ENCODE measurements around the gene BNC2.

The BNC2 gene

DNA sequence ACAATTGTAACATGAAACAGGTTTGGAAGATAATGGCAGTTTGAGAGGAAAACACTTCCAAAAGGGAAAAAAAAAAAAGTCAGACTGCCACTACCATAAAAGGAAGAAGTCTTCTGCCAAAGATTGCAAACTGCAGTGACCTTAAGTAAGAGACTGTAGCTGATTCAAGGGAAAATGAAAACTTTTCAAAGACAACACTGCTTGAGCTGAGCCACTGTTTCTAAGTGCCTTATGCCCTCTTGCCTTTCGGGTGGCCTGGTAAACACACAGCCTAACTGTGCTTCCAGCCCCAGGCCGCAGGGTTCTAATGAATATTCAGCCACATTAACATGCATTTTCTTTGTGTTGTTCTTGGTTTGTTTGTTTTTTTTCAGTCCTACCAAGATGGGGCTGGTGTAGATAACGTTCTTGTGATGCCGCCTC is 354.6 kb downstream of the BNC2 start:
- Mint-ChIP-seq H3K27me3 (ENCODE audit: low read depth) (no peaks in the 10 kb centered on the region), H3K9me3 (no peaks in the 10 kb centered on the region), H3K36me3 (ENCODE audit: low read depth) (no peaks in the 10 kb centered on the region), H3K4me3 (no peak overlapping the region), H3K27ac (no peak overlapping the region), H3K4me1 (ENCODE audit: low read depth) (no peaks in the 10 kb centered on the region)

DNA sequence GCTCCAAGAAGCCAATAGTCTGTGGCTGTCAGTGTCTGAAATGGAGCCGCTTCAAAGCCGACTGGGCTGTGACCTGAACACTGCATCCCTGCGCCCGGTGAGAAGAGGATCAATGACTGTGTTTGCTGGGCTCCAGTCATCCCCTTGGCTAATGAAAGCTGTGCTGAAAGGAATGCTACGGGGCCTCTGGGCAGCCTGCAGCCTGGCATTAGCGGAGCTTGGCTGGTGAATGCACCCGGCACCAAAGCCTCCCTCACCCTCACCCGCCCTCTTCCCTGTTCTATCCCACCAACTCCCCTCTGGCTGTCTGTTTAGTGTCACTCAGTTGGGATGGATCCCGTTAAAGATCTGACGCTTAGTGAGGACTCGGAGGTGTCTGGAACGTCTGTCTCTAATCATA is 355.3 kb downstream of the BNC2 start:
- Mint-ChIP-seq H3K4me1 (ENCODE audit: low read depth) (no peaks in the 10 kb centered on the region), H3K9me3 (no peaks in the 10 kb centered on the region), H3K27me3 (ENCODE audit: low read depth) (no peaks in the 10 kb centered on the region), H3K36me3 (ENCODE audit: low read depth) (no peaks in the 10 kb centered on the region), H3K27ac (no peak overlapping the region), H3K4me3 (no peak overlapping the region)

DNA sequence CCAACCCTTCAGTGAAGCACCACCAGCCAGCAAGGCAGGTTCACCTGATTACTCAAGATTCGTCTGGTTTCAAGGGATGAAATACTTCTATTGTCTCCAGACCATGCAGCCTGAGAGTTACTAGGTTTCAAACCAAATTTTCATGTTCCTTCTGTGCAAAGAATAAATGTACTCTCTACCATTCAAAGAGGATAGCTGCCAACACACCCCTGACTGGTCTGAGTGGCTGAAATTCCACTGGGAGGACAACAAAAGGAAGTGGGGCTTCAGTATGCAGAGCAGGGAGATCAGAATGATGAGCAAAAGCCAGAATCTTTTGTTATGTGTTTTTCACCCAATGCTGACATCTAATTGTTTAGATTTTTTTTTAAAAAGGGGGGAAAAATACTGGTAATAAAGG is 356.3 kb downstream of the BNC2 start:
- Mint-ChIP-seq H3K4me1 (ENCODE audit: low read depth) (no peaks in the 10 kb centered on the region), H3K27me3 (ENCODE audit: low read depth) (no peaks in the 10 kb centered on the region), H3K9me3 (no peaks in the 10 kb centered on the region), H3K27ac (no peak overlapping the region), H3K36me3 (ENCODE audit: low read depth) (no peaks in the 10 kb centered on the region), H3K4me3 (no peak overlapping the region)

DNA sequence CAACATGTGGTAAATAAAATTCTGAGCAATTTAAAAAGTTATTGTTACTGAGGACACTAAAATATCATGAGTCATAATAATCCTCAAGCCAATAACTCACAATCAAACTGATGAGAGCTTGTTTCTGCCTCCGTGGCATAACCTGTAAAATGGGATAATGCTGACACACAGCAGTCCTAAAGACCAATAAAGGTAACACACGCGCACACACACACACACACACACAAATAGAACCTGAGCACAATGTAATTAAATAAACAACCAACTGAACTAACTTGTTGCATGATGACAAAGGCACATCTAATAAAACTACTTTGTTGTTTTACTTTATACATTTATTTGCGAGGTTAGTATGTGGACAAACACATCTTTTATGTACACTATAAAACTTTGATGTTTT is 358.2 kb downstream of the BNC2 start:
- H3K27me3 Mint-ChIP-seq (ENCODE audit: low read depth): no peaks in the 10 kb centered on the region
- H3K27ac Mint-ChIP-seq: no peak overlapping the region
- no peaks in the 10 kb centered on the region for H3K4me1 Mint-ChIP-seq (ENCODE audit: low read depth)
- no peaks in the 10 kb centered on the region for H3K9me3 Mint-ChIP-seq
- H3K36me3 Mint-ChIP-seq (ENCODE audit: low read depth): no peaks in the 10 kb centered on the region
- H3K4me3 Mint-ChIP-seq: no peak overlapping the region

DNA sequence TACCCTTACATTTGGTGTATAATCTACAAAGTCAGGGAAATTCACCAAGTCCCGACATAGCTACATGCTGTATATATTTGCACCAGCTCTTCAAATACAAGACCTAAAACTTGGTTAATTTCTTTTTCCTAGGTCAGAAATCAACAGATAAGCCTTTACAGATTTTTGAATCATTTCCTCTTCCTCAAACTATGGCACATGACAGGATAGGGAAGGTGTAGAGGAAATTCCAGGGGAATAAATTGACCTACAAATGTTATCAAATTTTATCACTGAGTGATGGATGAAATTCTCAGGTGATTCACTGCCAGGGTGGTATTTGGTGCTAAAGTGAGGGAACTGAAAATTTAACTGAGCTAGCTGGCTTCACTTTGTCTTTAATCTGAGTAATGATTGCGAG is 360.0 kb downstream of the BNC2 start:
- H3K9me3 Mint-ChIP-seq: no peaks in the 10 kb centered on the region
- H3K4me1 Mint-ChIP-seq (ENCODE audit: low read depth): no peaks in the 10 kb centered on the region
- no peaks in the 10 kb centered on the region for H3K36me3 Mint-ChIP-seq (ENCODE audit: low read depth)
- H3K27ac Mint-ChIP-seq: no peak overlapping the region
- no peak overlapping the region for H3K4me3 Mint-ChIP-seq
- H3K27me3 Mint-ChIP-seq (ENCODE audit: low read depth): no peaks in the 10 kb centered on the region

DNA sequence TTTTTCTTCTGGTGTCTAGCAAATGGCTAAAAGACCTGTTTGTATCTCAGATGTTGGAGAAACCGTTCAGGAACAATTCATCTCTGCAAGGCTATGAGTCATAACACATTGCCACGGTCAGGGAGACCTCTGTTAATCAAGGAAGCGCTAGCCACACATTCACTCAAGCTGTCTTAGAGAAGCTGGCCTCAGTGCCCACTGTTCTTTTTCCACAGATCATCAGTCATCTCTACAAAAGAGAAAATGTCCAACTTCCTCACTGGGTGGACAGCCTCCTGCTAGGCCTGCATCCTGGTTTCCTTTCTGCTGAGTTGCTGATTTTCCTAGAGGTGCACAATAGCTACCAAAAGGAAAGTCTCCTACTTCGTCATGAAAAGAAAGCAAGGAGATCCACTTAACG is 360.5 kb downstream of the BNC2 start:
- H3K27me3 Mint-ChIP-seq (ENCODE audit: low read depth): no peaks in the 10 kb centered on the region
- H3K9me3 Mint-ChIP-seq: no peaks in the 10 kb centered on the region
- H3K36me3 Mint-ChIP-seq (ENCODE audit: low read depth): no peaks in the 10 kb centered on the region
- H3K27ac Mint-ChIP-seq: no peak overlapping the region
- no peaks in the 10 kb centered on the region for H3K4me1 Mint-ChIP-seq (ENCODE audit: low read depth)
- no peak overlapping the region for H3K4me3 Mint-ChIP-seq

DNA sequence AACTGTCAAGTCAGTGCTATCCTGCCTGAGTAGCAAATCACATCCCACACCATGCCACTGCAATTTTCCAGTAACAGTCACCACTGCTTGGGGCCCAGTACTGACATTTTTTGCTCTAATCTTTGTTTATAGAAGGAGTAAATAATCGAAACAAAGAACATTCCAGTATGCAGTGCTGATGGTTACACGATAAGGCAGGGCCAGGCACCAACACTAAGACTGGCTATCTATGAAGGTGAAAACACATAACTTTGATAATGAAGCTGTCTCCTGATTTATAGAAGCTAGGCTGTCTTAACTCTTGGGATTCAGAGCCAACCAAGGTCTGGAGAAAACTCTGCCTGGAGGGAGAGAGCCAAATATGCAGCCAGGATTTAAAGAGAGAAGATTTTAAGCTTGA is 365.3 kb downstream of the BNC2 start:
- Mint-ChIP-seq H3K4me1 (ENCODE audit: low read depth) (no peaks in the 10 kb centered on the region), H3K27ac (no peak overlapping the region), H3K36me3 (ENCODE audit: low read depth) (no peaks in the 10 kb centered on the region), H3K27me3 (ENCODE audit: low read depth) (no peaks in the 10 kb centered on the region), H3K9me3 (no peaks in the 10 kb centered on the region), H3K4me3 (no peak overlapping the region)

DNA sequence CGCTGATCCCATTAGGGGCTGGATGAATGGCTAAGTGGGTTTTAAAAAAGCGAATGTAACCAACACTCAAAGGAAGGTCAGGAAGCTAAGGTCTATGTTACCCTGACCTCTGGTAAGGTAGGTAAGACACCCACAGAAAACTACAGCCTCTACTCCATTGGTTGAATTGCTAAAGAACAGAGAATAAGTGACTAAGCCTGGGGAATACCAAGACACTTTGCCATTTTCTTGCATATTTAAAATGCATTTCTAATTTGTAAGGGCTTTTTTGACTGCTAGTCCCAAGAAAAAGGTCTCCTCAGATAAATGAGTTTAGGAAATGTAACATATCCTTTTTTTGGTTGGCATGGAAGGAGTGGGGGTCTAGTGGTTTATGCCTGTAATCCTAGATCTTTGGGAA is 368.7 kb downstream of the BNC2 start:
- Mint-ChIP-seq H3K9me3 (no peaks in the 10 kb centered on the region), H3K36me3 (ENCODE audit: low read depth) (no peaks in the 10 kb centered on the region), H3K4me1 (ENCODE audit: low read depth) (no peaks in the 10 kb centered on the region), H3K4me3 (no peak overlapping the region), H3K27ac (no peak overlapping the region), H3K27me3 (ENCODE audit: low read depth) (no peaks in the 10 kb centered on the region)

DNA sequence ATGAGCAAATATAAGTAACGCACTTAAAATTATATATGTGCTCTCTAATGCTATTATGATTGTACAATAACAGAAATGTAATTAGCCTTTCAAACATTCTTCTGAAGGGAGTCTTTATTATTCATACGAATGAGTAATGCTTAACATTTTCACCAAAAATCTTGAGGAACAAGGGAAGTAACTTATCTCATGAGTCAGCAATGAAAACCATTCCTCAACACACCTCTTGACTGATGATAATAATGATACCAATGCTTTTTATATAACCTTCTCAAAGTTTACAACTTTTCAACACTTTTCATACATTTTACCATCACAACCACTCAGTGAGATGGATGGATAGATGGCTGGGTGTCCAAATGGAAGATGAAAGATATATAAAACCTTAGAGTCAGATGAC is 369.3 kb downstream of the BNC2 start:
- Mint-ChIP-seq H3K36me3 (ENCODE audit: low read depth) (no peaks in the 10 kb centered on the region), H3K4me1 (ENCODE audit: low read depth) (no peaks in the 10 kb centered on the region), H3K27me3 (ENCODE audit: low read depth) (no peaks in the 10 kb centered on the region), H3K4me3 (no peak overlapping the region), H3K9me3 (no peaks in the 10 kb centered on the region), H3K27ac (no peak overlapping the region)

DNA sequence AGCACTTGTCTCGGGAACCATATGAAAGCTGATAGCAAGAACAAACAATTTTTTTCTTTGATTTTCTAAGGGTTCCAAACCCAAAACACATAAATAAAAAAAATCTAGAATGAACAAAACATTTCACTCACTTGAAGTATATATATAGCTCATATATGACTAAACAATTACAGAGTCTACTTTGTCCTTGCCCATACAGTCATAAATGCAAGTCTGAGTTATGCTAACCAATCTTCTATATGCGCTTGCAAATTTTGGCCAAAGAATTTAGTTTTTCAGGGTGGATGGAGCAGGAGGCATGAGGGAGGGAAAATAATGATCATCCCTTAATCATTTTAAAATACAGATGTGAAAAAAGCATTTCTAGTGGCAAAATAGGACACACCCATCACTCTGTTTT is 370.1 kb downstream of the BNC2 start:
- no peaks in the 10 kb centered on the region for H3K9me3 Mint-ChIP-seq
- no peaks in the 10 kb centered on the region for H3K36me3 Mint-ChIP-seq (ENCODE audit: low read depth)
- no peaks in the 10 kb centered on the region for H3K4me1 Mint-ChIP-seq (ENCODE audit: low read depth)
- no peak overlapping the region for H3K4me3 Mint-ChIP-seq
- no peak overlapping the region for H3K27ac Mint-ChIP-seq
- no peaks in the 10 kb centered on the region for H3K27me3 Mint-ChIP-seq (ENCODE audit: low read depth)

DNA sequence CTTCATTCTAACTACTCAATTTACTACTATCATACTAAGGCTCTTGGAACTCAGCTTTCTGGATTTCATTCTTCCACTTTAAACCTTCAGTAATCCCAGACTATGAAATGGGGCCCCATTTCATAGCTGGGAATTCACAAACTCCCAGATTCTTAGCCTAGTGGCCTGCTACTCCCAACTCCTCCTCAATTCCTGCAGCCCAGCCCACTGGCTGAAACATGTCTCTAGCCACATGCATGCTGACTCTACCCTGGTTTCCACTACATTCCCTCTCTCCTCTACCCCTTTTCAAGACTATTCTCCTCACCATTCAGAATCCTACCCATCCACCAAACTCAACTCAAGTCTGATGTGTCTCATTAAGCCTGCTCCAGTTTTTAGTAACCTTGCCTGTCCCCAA is 370.6 kb downstream of the BNC2 start:
- no peaks in the 10 kb centered on the region for H3K9me3 Mint-ChIP-seq
- H3K27ac Mint-ChIP-seq: no peak overlapping the region
- no peaks in the 10 kb centered on the region for H3K27me3 Mint-ChIP-seq (ENCODE audit: low read depth)
- no peak overlapping the region for H3K4me3 Mint-ChIP-seq
- no peaks in the 10 kb centered on the region for H3K36me3 Mint-ChIP-seq (ENCODE audit: low read depth)
- no peaks in the 10 kb centered on the region for H3K4me1 Mint-ChIP-seq (ENCODE audit: low read depth)

DNA sequence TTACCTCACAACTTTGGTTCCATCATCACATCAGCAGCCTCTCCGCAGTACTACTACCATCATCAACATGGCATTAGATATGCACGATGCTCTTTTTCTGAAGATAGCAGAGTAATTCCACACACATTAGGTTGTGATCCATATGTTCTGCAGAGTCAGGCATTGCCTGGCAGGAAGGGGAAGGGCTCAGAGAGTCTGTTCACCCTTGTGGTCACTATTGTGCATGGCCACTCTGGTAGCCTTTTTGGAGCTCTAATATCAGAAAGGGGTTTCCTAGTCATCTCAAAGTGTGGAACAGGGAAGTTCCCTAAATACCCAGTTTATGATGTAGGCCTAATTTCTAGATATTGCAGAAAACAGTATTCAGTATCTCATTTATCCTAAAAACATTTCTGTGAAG is 373.6 kb downstream of the BNC2 start:
- Mint-ChIP-seq H3K4me1 (ENCODE audit: low read depth) (no peaks in the 10 kb centered on the region), H3K27me3 (ENCODE audit: low read depth) (no peaks in the 10 kb centered on the region), H3K4me3 (no peak overlapping the region), H3K9me3 (peaks cover 10% of the 10 kb centered on the region), H3K36me3 (ENCODE audit: low read depth) (no peaks in the 10 kb centered on the region), H3K27ac (no peak overlapping the region)

DNA sequence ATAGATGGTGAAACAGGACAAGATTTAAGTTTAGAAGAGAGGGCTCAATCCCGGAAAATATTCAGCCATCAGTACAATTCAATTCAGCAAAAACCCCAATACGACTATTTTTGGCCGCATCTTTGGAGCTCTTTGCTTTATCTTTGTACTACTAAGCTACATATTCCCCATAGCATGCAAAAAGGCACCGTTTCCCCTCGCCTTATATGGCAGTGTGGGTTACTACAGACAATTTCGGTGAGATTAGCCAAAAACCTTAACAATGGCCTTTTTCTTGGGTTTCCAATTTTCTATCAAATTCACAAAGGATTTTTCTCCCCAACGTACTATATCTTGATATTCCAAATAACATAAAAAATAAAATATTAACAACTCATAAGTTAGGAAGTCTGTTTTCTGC is 382.6 kb downstream of the BNC2 start:
- no peak overlapping the region for H3K27ac Mint-ChIP-seq
- no peak overlapping the region for H3K4me3 Mint-ChIP-seq
- H3K27me3 Mint-ChIP-seq (ENCODE audit: low read depth): no peaks in the 10 kb centered on the region
- no peaks in the 10 kb centered on the region for H3K36me3 Mint-ChIP-seq (ENCODE audit: low read depth)
- no peaks in the 10 kb centered on the region for H3K4me1 Mint-ChIP-seq (ENCODE audit: low read depth)
- no peaks in the 10 kb centered on the region for H3K9me3 Mint-ChIP-seq

DNA sequence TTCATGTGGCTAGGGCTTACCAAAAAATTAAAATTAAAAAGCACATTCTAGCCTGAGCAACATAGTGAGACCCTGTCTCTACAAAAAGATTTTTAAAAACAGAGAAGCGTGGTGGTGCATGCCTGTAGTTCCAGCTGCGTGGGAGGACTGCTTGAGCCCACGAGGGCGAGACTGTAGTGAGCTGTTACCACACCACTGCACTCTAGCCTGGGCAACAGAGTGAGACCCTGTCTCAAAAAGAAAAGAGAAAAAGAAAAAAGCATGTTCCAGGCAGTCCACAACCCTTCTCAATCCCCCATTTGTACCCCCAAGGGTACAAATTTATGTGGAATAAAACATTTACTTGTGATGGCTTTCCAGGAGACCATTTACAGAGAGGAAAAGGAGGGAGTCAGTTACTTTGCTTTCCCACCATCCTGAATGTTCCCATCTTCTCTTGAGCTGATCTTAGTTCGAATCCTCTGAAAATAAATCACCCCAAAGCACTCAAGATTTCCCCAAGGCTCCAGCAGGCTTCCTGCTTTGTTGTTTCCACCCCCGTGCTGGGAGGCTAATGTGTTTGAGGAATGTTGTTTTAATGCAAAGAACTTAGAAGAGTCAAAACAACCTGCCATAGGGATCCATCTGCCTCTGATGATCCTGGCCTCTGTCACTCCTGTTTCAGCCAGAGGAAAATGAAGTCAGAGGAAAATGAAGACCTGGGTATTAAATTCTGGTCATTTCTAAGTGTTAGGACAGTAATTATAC is 384.7 kb downstream of the BNC2 start:
- no peaks in the 10 kb centered on the region for H3K27me3 Mint-ChIP-seq (ENCODE audit: low read depth)
- no peak overlapping the region for H3K4me3 Mint-ChIP-seq
- H3K9me3 Mint-ChIP-seq: no peaks in the 10 kb centered on the region
- H3K27ac Mint-ChIP-seq: no peak overlapping the region
- no peaks in the 10 kb centered on the region for H3K36me3 Mint-ChIP-seq (ENCODE audit: low read depth)
- no peaks in the 10 kb centered on the region for H3K4me1 Mint-ChIP-seq (ENCODE audit: low read depth)

DNA sequence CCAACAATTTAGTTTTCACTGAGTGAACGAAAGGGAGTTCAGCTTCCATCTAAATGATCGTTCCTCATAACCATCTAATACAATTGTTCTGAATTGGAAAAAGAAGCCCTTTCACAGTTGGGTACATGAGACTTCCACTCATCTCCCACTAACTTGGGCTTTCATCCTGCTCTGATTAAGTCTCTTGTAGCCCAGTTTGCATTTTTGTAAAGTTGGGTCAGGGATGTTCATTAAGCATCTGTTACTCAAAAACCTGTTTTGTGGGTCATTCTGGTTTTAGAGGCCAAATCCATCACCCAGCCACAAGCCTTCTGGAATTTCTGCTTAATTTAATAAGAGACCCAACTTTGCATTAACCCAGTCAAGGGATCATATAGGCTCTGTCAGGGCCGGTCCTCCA is 385.3 kb downstream of the BNC2 start:
- no peak overlapping the region for H3K27ac Mint-ChIP-seq
- H3K27me3 Mint-ChIP-seq (ENCODE audit: low read depth): no peaks in the 10 kb centered on the region
- no peak overlapping the region for H3K4me3 Mint-ChIP-seq
- H3K9me3 Mint-ChIP-seq: no peaks in the 10 kb centered on the region
- no peaks in the 10 kb centered on the region for H3K36me3 Mint-ChIP-seq (ENCODE audit: low read depth)
- no peaks in the 10 kb centered on the region for H3K4me1 Mint-ChIP-seq (ENCODE audit: low read depth)

DNA sequence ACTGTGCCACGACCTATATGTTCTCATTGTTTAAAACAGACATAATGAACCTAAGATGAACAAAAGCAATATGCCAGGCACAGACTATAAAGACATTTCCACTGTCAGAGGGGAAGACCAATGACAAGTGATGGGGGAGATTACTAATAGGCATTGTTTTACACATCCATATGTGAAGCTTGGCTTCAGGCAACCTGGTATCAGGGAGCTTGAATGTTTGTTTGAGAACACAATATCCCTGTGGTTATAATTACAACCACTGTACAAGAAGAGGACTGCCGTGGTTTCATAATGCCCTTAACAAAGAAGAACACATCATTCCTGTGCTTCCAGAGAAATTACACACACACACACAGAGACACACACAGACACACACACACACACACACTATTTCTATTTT is 385.7 kb downstream of the BNC2 start:
- H3K27ac Mint-ChIP-seq: no peak overlapping the region
- H3K27me3 Mint-ChIP-seq (ENCODE audit: low read depth): no peaks in the 10 kb centered on the region
- no peaks in the 10 kb centered on the region for H3K9me3 Mint-ChIP-seq
- no peaks in the 10 kb centered on the region for H3K36me3 Mint-ChIP-seq (ENCODE audit: low read depth)
- H3K4me1 Mint-ChIP-seq (ENCODE audit: low read depth): no peaks in the 10 kb centered on the region
- no peak overlapping the region for H3K4me3 Mint-ChIP-seq
